HEK293T (cell line): ENCODE results near the gene COLEC12.

Experiments
- ARNT ChIP-seq: fragments of 450-650 bp; IDR thresholded peaks from 2 replicates; pipeline ENCODE4 v1.6.1; 2017; ENCODE audit warnings: mild to moderate bottlenecking
- BHLHE40 ChIP-seq: fragments of 450-650 bp; IDR thresholded peaks from 2 replicates; pipeline ENCODE4 v1.6.1; 2016; ENCODE audit warnings: mild to moderate bottlenecking, moderate library complexity, borderline replicate concordance
- ELF4 ChIP-seq: fragments of 450-650 bp; IDR thresholded peaks from 2 replicates; pipeline ENCODE4 v1.6.1; 2017; ENCODE audit warnings: antibody characterized with exemption
- FOXA1 ChIP-seq: fragments of 450-650 bp; IDR thresholded peaks from 2 replicates; pipeline ENCODE4 v1.6.1; 2016; ENCODE audit warnings: mild to moderate bottlenecking
- FOXM1 ChIP-seq: fragments of 450-650 bp; IDR thresholded peaks from 2 replicates; pipeline ENCODE4 v1.6.1; 2017; ENCODE audit warnings: mild to moderate bottlenecking, borderline replicate concordance
- HDGF ChIP-seq: fragments of 450-650 bp; IDR thresholded peaks from 2 replicates; pipeline ENCODE4 v1.6.1; 2017; ENCODE audit warnings: antibody characterized with exemption, borderline replicate concordance
- L3MBTL2 ChIP-seq: fragments of 450-650 bp; conservative IDR thresholded peaks from 2 replicates; pipeline ENCODE4 v1.6.1; 2016; ENCODE audit warnings: mild to moderate bottlenecking
- NFRKB ChIP-seq: fragments of 450-650 bp; IDR thresholded peaks from 2 replicates; pipeline ENCODE4 v1.6.1; 2016; ENCODE audit warnings: mild to moderate bottlenecking, moderate library complexity
- SP1 ChIP-seq: fragments of 450-650 bp; IDR thresholded peaks from 2 replicates; pipeline ENCODE4 v1.6.1; 2017
- SUZ12 ChIP-seq: fragments of 450-650 bp; IDR thresholded peaks from 2 replicates; pipeline ENCODE4 v1.6.1; 2016; ENCODE audit warnings: mild to moderate bottlenecking
- TARDBP ChIP-seq: fragments of 450-650 bp; IDR thresholded peaks from 2 replicates; pipeline ENCODE4 v1.6.1; 2016
- ZNF384 ChIP-seq: fragments of 450-650 bp; IDR thresholded peaks from 2 replicates; pipeline ENCODE4 v1.6.1; 2016
- TF ChIP-seq, protein P1 (sequence below): fragments of 450-650 bp; IDR thresholded peaks from 2 replicates; pipeline ENCODE4 v1.6.1; 2016

GRCh38 chr18:471716-472115 lies 28.8 kb downstream of the COLEC12 start:
- no peak for TF ChIP-seq ZNF384
- TF ChIP-seq FOXM1, result no peak
- TF ChIP-seq SP1, result no peak
- no peak for TF ChIP-seq L3MBTL2
- TF ChIP-seq TARDBP, result no peak
- TF ChIP-seq HDGF, result no peak
- TF ChIP-seq FOXA1, result no peak
- TF ChIP-seq BHLHE40, result no peak
- TF ChIP-seq, protein P1, sequence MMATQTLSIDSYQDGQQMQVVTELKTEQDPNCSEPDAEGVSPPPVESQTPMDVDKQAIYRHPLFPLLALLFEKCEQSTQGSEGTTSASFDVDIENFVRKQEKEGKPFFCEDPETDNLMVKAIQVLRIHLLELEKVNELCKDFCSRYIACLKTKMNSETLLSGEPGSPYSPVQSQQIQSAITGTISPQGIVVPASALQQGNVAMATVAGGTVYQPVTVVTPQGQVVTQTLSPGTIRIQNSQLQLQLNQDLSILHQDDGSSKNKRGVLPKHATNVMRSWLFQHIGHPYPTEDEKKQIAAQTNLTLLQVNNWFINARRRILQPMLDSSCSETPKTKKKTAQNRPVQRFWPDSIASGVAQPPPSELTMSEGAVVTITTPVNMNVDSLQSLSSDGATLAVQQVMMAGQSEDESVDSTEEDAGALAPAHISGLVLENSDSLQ, result no peak
- no peak for TF ChIP-seq SUZ12
- no peak for TF ChIP-seq ELF4
- no peak for TF ChIP-seq NFRKB
- no peak for TF ChIP-seq ARNT
